GM20431 (cell line): ENCODE results near the gene CST7.

Experiments
- in situ Hi-C: fragments of 300-500 bp; cut with MseI, MboI; formaldehyde crosslinking; loops from one replicate; pipeline ENCODE4 v1.15.0; 2020; ENCODE audit warnings: low sequenced_read_pairs; ENCODE audit not compliant: unreplicated experiment

Gene CST7

GRCh38 chr20:24960861-24961260 lies 11.8 kb downstream of the CST7 start:
- in situ Hi-C loops = no loop called here

GRCh38 chr20:24961384-24962181 lies 12.5 kb downstream of the CST7 start:
- in situ Hi-C loops = no loop called here

GRCh38 chr20:24962182-24962492 lies 13.1 kb downstream of the CST7 start:
- in situ Hi-C loops = no loop called here

- in situ Hi-C loops = no loop called here
These were observed 13.4 kb downstream of the CST7 start for GRCh38 chr20:24962510-24962909.

- in situ Hi-C loops = no loop called here
These were observed 14.8 kb downstream of the CST7 start for GRCh38 chr20:24963672-24964505.

- in situ Hi-C loops = no loop called here
These were observed 15.4 kb downstream of the CST7 start for GRCh38 chr20:24964506-24964840.

- in situ Hi-C loops = no loop called here
These were observed 16.2 kb downstream of the CST7 start for GRCh38 chr20:24965065-24965919.

- in situ Hi-C loops = no loop called here
These were observed 17.4 kb downstream of the CST7 start for GRCh38 chr20:24966317-24967012.

- in situ Hi-C loops = no loop called here
These were observed 19.3 kb downstream of the CST7 start for GRCh38 chr20:24968278-24968800.

GRCh38 chr20:24969186-24970029 lies 20.3 kb downstream of the CST7 start:
- in situ Hi-C loops = no loop called here

- in situ Hi-C loops = no loop called here
These were observed 21.0 kb downstream of the CST7 start for GRCh38 chr20:24970030-24970553.

- in situ Hi-C loops = no loop called here
These were observed 21.7 kb downstream of the CST7 start for GRCh38 chr20:24970754-24971153.

- in situ Hi-C loops = no loop called here
These were observed 22.5 kb downstream of the CST7 start for GRCh38 chr20:24971376-24972101.

- in situ Hi-C loops = no loop called here
These were observed 23.3 kb downstream of the CST7 start for GRCh38 chr20:24972341-24972740.

- in situ Hi-C loops = no loop called here
These were observed 28.3 kb downstream of the CST7 start for GRCh38 chr20:24977336-24977735.

- in situ Hi-C loops = no loop called here
These were observed 28.7 kb downstream of the CST7 start for GRCh38 chr20:24977797-24978196.

- in situ Hi-C loops = no loop called here
These were observed 29.4 kb downstream of the CST7 start for GRCh38 chr20:24978513-24978912.
